GM19043 (cell line): ENCODE measurements around the gene MXRA7.
"Not testable (repeated sequence)": the region's sequence is repeated elsewhere in the genome, so short reads cannot be mapped to it uniquely, and the experiment has no call there.

Source experiments
- ATAC-seq: cut with Tn5 transposase; IDR thresholded peaks from one replicate; pipeline ENCODE4 v1.9.1; 2021; ENCODE audit warnings: low read depth; ENCODE audit not compliant: unreplicated experiment

Gene MXRA7

GRCh38 chr17:76698466-76698977, 12.2 kb downstream of the MXRA7 start:
- ATAC-seq = not testable (repeated sequence)

- ATAC-seq = no peak
Measured at GRCh38 chr17:76697702-76698465, 12.9 kb downstream of the MXRA7 start.

- no peak for ATAC-seq
Measured at GRCh38 chr17:76696763-76697701, 13.7 kb downstream of the MXRA7 start.

- no peak for ATAC-seq
Measured at GRCh38 chr17:76695059-76695831, 15.5 kb downstream of the MXRA7 start.

GRCh38 chr17:76691379-76692191, 19.2 kb downstream of the MXRA7 start:
- no peak for ATAC-seq

GRCh38 chr17:76690596-76691280, 20.0 kb downstream of the MXRA7 start:
- ATAC-seq = no peak

- ATAC-seq = no peak
Measured at GRCh38 chr17:76689859-76690258, 20.9 kb downstream of the MXRA7 start.

- ATAC-seq = no peak
Measured at GRCh38 chr17:76688165-76688622, 22.6 kb downstream of the MXRA7 start.

GRCh38 chr17:76687298-76688164, 23.2 kb downstream of the MXRA7 start:
- ATAC-seq = no peak

GRCh38 chr17:76686538-76687297, 24.0 kb downstream of the MXRA7 start:
- ATAC-seq = no peak

GRCh38 chr17:76685846-76686245, 24.9 kb downstream of the MXRA7 start:
- no peak for ATAC-seq

- ATAC-seq = no peak
Measured at GRCh38 chr17:76685366-76685765, 25.4 kb downstream of the MXRA7 start.

- ATAC-seq = no peak
Measured at GRCh38 chr17:76684756-76685155, 26.0 kb downstream of the MXRA7 start.

GRCh38 chr17:76683921-76684745, 26.6 kb downstream of the MXRA7 start:
- ATAC-seq = no peak

- no peak for ATAC-seq
Measured at GRCh38 chr17:76683011-76683755, 27.6 kb downstream of the MXRA7 start.

GRCh38 chr17:76682296-76682695, 28.5 kb downstream of the MXRA7 start:
- no peak for ATAC-seq
